ENCODE data around the gene CCNL1.
A peak's percentile ranks its signal among the peaks of the same experiment; 100 is the strongest.
"Not testable (repeated sequence)": the region's sequence is repeated elsewhere in the genome, so short reads cannot be mapped to it uniquely, and the experiment has no call there.

Gene CCNL1

GRCh38 chr3:157167371-157168042, 7.6 kb upstream of the CCNL1 start:
- DNase-seq = no peak

GRCh38 chr3:157166561-157166960, 6.6 kb upstream of the CCNL1 start:
- no peak for DNase-seq

GRCh38 chr3:157166115-157166514, 6.2 kb upstream of the CCNL1 start:
- DNase-seq = no peak

GRCh38 chr3:157163217-157163953, 3.4 kb upstream of the CCNL1 start:
- DNase-seq = no peak

GRCh38 chr3:157162620-157163019, 2.7 kb upstream of the CCNL1 start:
- DNase-seq = not testable (repeated sequence)

GRCh38 chr3:157160658-157161424, 894 bp upstream of the CCNL1 start:
- no peak for DNase-seq

- DNase-seq = peak; percentile 73
These were observed 748 bp downstream of the CCNL1 start for GRCh38 chr3:157159037-157159761.

GRCh38 chr3:157157836-157158235, 2.1 kb downstream of the CCNL1 start:
- no peak for DNase-seq

GRCh38 chr3:157156837-157157635, 2.9 kb downstream of the CCNL1 start:
- DNase-seq = no peak

- no peak for DNase-seq
These were observed 4.4 kb downstream of the CCNL1 start for GRCh38 chr3:157155591-157155990.

GRCh38 chr3:157154563-157155330, 5.2 kb downstream of the CCNL1 start:
- no peak for DNase-seq

- no peak for DNase-seq
These were observed 7.0 kb downstream of the CCNL1 start for GRCh38 chr3:157152930-157153329.

GRCh38 chr3:157152438-157152837, 7.5 kb downstream of the CCNL1 start:
- DNase-seq = no peak

- no peak for DNase-seq
These were observed 8.3 kb downstream of the CCNL1 start for GRCh38 chr3:157151627-157152026.

GRCh38 chr3:157151151-157151550, 8.8 kb downstream of the CCNL1 start:
- DNase-seq = no peak

- DNase-seq = no peak
These were observed 10.7 kb downstream of the CCNL1 start for GRCh38 chr3:157149136-157149696.

GRCh38 chr3:157148196-157148889, 11.6 kb downstream of the CCNL1 start:
- DNase-seq = no peak

GRCh38 chr3:157147099-157147803, 12.7 kb downstream of the CCNL1 start:
- no peak for DNase-seq

- DNase-seq = no peak
These were observed 14.2 kb downstream of the CCNL1 start for GRCh38 chr3:157145606-157146322.
